ENCODE data around the gene USP47.

DNA sequence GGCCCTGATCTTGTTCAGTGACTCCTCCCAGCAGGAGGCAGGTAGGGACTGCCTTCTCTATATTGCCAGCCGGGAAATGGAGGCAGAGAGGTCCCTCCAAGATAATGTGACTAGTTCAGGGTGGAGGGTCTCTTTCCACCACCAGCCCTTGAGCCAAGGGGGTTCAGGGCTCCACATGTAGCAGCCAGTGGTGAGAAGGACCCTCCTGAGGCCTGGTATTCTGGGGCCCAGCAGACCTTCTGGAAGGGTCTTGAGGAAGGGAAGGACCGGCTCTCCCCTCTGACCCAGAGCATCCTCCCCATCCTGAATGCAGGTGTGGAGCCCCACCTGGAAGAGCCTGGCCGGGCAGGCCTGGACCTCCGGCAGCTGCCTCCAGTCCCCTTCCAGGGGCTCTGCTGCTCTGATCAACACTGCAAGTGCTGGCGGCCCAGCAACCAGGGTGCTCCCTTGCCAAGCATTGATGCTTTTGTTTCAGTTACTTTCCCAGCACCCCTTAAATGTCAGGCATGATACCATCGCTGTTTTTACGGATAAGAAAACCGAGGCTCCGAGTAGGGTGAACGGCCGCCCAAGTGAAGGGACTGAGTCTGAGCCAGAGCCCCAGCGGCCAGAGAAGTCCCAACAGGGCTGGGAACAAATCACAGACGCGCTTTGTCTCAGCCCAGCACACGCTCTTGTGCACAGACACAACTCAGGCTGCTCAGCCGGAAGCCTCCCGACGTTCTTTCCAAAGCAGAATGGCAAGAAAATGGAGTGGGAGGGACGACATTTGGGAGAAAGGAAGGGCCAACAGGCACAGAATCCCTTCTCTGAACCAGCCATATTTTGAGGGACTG is 127.8 kb downstream of the USP47 start:
- no peak for TF ChIP-seq POLR2A (IDR thresholded peaks at IDR 0.05)
- TF ChIP-seq CTCF (IDR thresholded peaks at IDR 0.05): no peak

Data from thyroid gland (tissue), 4 donors.